ENCODE results near the gene NKX6-2. TPM values are rescaled to one million over a fixed set of nuclear protein-coding genes. Genes with fewer than 3 reads are reported as not detected.

The NKX6-2 gene
- total and polyA plus RNA-seq, 2 experiments from 2014 or later = 0.03 to 5.0 TPM

DNA sequence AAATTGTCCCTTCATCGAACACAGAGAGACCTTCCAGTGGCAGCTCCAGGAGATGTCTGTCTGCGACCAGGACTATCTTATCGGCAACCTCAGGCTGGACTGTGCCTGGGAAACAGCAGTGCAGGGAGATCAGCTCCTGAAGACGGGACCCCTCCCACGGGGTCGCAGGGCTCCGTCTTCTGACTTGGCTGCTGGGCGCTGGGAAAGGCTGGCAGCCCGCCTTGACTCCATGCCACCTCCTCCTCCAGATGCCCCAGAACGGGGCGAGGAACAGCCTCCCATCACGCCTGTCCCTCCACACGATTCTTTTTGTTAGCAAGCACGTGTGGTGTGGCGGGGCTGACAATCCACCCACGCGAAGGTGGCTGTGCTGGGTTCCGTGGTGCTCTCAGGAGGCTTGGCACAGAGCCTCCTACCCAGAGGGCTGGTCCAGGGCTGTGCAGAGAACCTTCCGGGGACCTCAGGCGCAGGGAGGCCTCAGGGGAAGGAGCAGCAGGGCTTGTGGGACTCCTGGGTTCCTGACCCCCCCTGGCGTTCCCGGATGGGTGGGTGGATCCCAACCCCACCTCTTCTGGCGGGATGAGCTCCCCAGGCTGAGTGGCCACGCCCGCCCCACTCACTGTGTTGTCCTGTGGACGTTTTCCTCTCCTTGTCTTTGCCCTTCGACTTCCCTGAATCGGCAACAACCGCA is 47.6 kb upstream of the NKX6-2 start:
- 85% methylated on average over 29 of the region's 29 CpGs for WGBS (ENCODE audit: low lambda C conversion rate, missing lambda C conversion rate)
- Histone ChIP-seq H3K4me3 (no peak overlapping the region), H3K4me1 (ENCODE audit: insufficient read depth) (no peaks in the 10 kb centered on the region), H3K79me2 (no peaks in the 10 kb centered on the region), H3K9me2 (replicated peaks; ENCODE audit: insufficient read depth) (no peaks in the 10 kb centered on the region), H3K27me3 (peaks cover 21% of the 10 kb centered on the region), H3K4me2 (no peak overlapping the region), H2AFZ (no peak overlapping the region), H4K20me1 (ENCODE audit: insufficient read depth, poor library complexity, severe bottlenecking) (no peaks in the 10 kb centered on the region), H3K9me3 (ENCODE audit: low read depth) (no peaks in the 10 kb centered on the region), H3K27ac (no peak overlapping the region), H3K36me3 (replicated peaks; ENCODE audit: insufficient read depth, low read depth) (no peaks in the 10 kb centered on the region)
- no peak for DNase-seq (ENCODE audit: low spot score)
- TF ChIP-seq CTCF (IDR thresholded peaks at IDR 0.05; ENCODE audit: poor library complexity) = no peak
- no peak for TF ChIP-seq EZH2 (IDR thresholded peaks at IDR 0.05; ENCODE audit: borderline replicate concordance)
- TF ChIP-seq EZH2phosphoT487 (IDR thresholded peaks at IDR 0.05; ENCODE audit: low read depth, severe bottlenecking, unreplicated experiment) = no peak

GRCh38 chr10:132832186-132832969 is 46.4 kb upstream of the NKX6-2 start:
- Histone ChIP-seq H3K4me1 (ENCODE audit: insufficient read depth) (no peaks in the 10 kb centered on the region), H3K27me3 (peaks cover 21% of the 10 kb centered on the region), H3K4me3 (no peak overlapping the region), H3K79me2 (no peaks in the 10 kb centered on the region), H3K36me3 (replicated peaks; ENCODE audit: insufficient read depth, low read depth) (no peaks in the 10 kb centered on the region), H2AFZ (no peak overlapping the region), H3K27ac (no peak overlapping the region), H3K4me2 (no peak overlapping the region), H3K9me2 (replicated peaks; ENCODE audit: insufficient read depth) (no peaks in the 10 kb centered on the region), H3K9me3 (ENCODE audit: low read depth) (no peaks in the 10 kb centered on the region), H4K20me1 (ENCODE audit: insufficient read depth, poor library complexity, severe bottlenecking) (no peaks in the 10 kb centered on the region)
- no peak for TF ChIP-seq CTCF (IDR thresholded peaks at IDR 0.05; ENCODE audit: poor library complexity)
- no peak for TF ChIP-seq EZH2phosphoT487 (IDR thresholded peaks at IDR 0.05; ENCODE audit: low read depth, severe bottlenecking, unreplicated experiment)
- TF ChIP-seq EZH2 (IDR thresholded peaks at IDR 0.05; ENCODE audit: borderline replicate concordance) = no peak
- no peak for DNase-seq (ENCODE audit: low spot score)
- WGBS (ENCODE audit: low lambda C conversion rate, missing lambda C conversion rate) = 82% methylated on average over 29 of the region's 30 CpGs

DNA sequence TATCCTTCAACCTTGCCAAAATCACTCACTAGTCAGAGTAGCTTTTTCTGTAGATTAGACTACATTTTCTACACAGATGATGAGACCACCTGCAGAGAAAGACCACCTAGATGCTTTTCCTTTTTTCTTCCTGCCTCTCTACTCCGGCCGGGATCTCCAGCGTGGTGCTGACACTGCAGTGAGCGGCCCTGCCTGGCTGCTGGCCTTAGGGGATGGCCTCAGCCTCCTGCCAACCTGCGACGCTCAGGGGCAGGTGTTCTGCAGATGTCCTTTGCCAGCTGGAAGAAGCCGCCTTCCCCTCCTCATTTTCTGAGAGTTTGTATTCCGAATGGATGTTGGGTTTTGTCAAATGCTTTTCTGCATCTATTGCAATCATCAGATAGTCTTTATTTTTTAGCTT is 43.5 kb upstream of the NKX6-2 start:
- Histone ChIP-seq H2AFZ (no peak overlapping the region), H3K9me2 (replicated peaks; ENCODE audit: insufficient read depth) (no peaks in the 10 kb centered on the region), H3K9me3 (ENCODE audit: low read depth) (no peaks in the 10 kb centered on the region), H4K20me1 (ENCODE audit: insufficient read depth, poor library complexity, severe bottlenecking) (no peaks in the 10 kb centered on the region), H3K79me2 (no peaks in the 10 kb centered on the region), H3K27me3 (peaks cover 21% of the 10 kb centered on the region), H3K4me1 (ENCODE audit: insufficient read depth) (no peaks in the 10 kb centered on the region), H3K27ac (no peak overlapping the region), H3K36me3 (replicated peaks; ENCODE audit: insufficient read depth, low read depth) (no peaks in the 10 kb centered on the region), H3K4me2 (no peak overlapping the region), H3K4me3 (no peak overlapping the region)
- WGBS (ENCODE audit: low lambda C conversion rate, missing lambda C conversion rate) = 78% methylated on average over 8 of the region's 8 CpGs
- TF ChIP-seq CTCF (IDR thresholded peaks at IDR 0.05; ENCODE audit: poor library complexity) (no peak), EZH2 (IDR thresholded peaks at IDR 0.05; ENCODE audit: borderline replicate concordance) (no peak), EZH2phosphoT487 (IDR thresholded peaks at IDR 0.05; ENCODE audit: low read depth, severe bottlenecking, unreplicated experiment) (no peak)
- DNase-seq (ENCODE audit: low spot score) = no peak
